Kidney tubule cell (primary cell): ENCODE measurements around the gene HRH3.

ENCODE experiments used
- DNase-seq: peaks from one replicate; pipeline ENCODE4 v3.0.0-alpha.2; 2018; ENCODE audit warnings: low spot score

The HRH3 gene

GRCh38 chr20:62174870-62175624 is 45.0 kb downstream of the HRH3 start:
- no peak for DNase-seq

GRCh38 chr20:62174021-62174804 is 45.9 kb downstream of the HRH3 start:
- DNase-seq, result no peak

- DNase-seq, result no peak
Measured at GRCh38 chr20:62172666-62173065, 47.4 kb downstream of the HRH3 start.

GRCh38 chr20:62171245-62171644 is 48.8 kb downstream of the HRH3 start:
- DNase-seq, result no peak

GRCh38 chr20:62170536-62170935 is 49.5 kb downstream of the HRH3 start:
- DNase-seq, result no peak

GRCh38 chr20:62168890-62169435 is 51.1 kb downstream of the HRH3 start:
- no peak for DNase-seq

GRCh38 chr20:62168061-62168460 is 52.0 kb downstream of the HRH3 start:
- DNase-seq, result no peak

- DNase-seq, result no peak
Measured at GRCh38 chr20:62167474-62167873, 52.6 kb downstream of the HRH3 start.

GRCh38 chr20:62165762-62166399 is 54.2 kb downstream of the HRH3 start:
- DNase-seq, result no peak
